ENCODE results near the gene HBP1.
A peak's percentile ranks its signal among the peaks of the same experiment; 100 is the strongest.

The HBP1 gene

GRCh38 chr7:107168233-107169119, at the start of gene HBP1:
TSS of gene HBP1 (plus strand) at chr7:107169003. CDS start at chr7:107179894, 10,891 bp downstream.
- intact Hi-C loops (cut with DNase I; ENCODE audit: low total_unique reads): no loop called here
- Histone ChIP-seq H3K36me3 (no peaks in the 10 kb centered on the region), H3K27me3 (no peaks in the 10 kb centered on the region), H3K4me1 (peaks cover 0 to 42% (median 18%) of the 10 kb centered on the region in 4 donors), H3K4me3 (peak within 1 kb of the TSS; percentile 95 to 97), H3K9me3 (no peaks in the 10 kb centered on the region), H3K27ac (peak within 1 kb of the TSS; percentile 98 to 100)
- no peak for TF ChIP-seq CTCF (IDR thresholded peaks at IDR 0.05)
- DNase-seq: peak; percentile 100

GRCh38 chr7:107119376-107120105, 49.3 kb upstream of the HBP1 start:
- H3K9me3 ChIP-seq: no peaks in the 10 kb centered on the region
- no peaks in the 10 kb centered on the region for H3K36me3 ChIP-seq
- no peaks in the 10 kb centered on the region for H3K27me3 ChIP-seq
- intact Hi-C loops (cut with DNase I; ENCODE audit: low total_unique reads): no loop called here
- no peaks in the 10 kb centered on the region for H3K4me1 ChIP-seq
- H3K27ac ChIP-seq: no peak overlapping the region
- no peak overlapping the region for H3K4me3 ChIP-seq
- TF ChIP-seq CTCF (IDR thresholded peaks at IDR 0.05): no peak
- no peak for DNase-seq

GRCh38 chr7:107122486-107122911, 46.3 kb upstream of the HBP1 start:
- no peaks in the 10 kb centered on the region for H3K4me1 ChIP-seq
- no peaks in the 10 kb centered on the region for H3K9me3 ChIP-seq
- no peaks in the 10 kb centered on the region for H3K27me3 ChIP-seq
- peak overlapping the region in 1 of 2 donors; percentile 45 for H3K27ac ChIP-seq
- no peaks in the 10 kb centered on the region for H3K36me3 ChIP-seq
- intact Hi-C loops (cut with DNase I; ENCODE audit: low total_unique reads): no loop called here
- DNase-seq: no peak
- no peak for TF ChIP-seq CTCF (IDR thresholded peaks at IDR 0.05)
- no peak overlapping the region for H3K4me3 ChIP-seq

GRCh38 chr7:107123392-107123791, 45.4 kb upstream of the HBP1 start:
- no peak for DNase-seq
- H3K27me3 ChIP-seq: no peaks in the 10 kb centered on the region
- no peaks in the 10 kb centered on the region for H3K9me3 ChIP-seq
- H3K27ac ChIP-seq: no peak overlapping the region
- intact Hi-C loops (cut with DNase I; ENCODE audit: low total_unique reads): no loop called here
- H3K36me3 ChIP-seq: no peaks in the 10 kb centered on the region
- no peak overlapping the region for H3K4me3 ChIP-seq
- H3K4me1 ChIP-seq: no peaks in the 10 kb centered on the region
- no peak for TF ChIP-seq CTCF (IDR thresholded peaks at IDR 0.05)

- no peak for DNase-seq
- Histone ChIP-seq H3K27me3 (no peaks in the 10 kb centered on the region), H3K9me3 (no peaks in the 10 kb centered on the region), H3K36me3 (no peaks in the 10 kb centered on the region), H3K4me1 (no peaks in the 10 kb centered on the region), H3K27ac (no peak overlapping the region), H3K4me3 (no peak overlapping the region)
- TF ChIP-seq CTCF (IDR thresholded peaks at IDR 0.05): no peak
- intact Hi-C loops (cut with DNase I; ENCODE audit: low total_unique reads): no loop called here
Measured at GRCh38 chr7:107125475-107125874, 43.3 kb upstream of the HBP1 start.

Data from tibial artery (tissue), 4 donors.